Left ventricle myocardium inferior (tissue), 1 donor: ENCODE measurements around the gene PRR23E. TPM values are rescaled to one million over a fixed set of nuclear protein-coding genes. Genes with fewer than 3 reads are reported as not detected.

ENCODE experiments used
- DNase-seq: peaks from one replicate; pipeline ENCODE4 v3.0.0-alpha.2; 2020
- H3K27ac ChIP-seq: fragments of 200-600 bp; replicated peaks from 2 replicates; pipeline ENCODE4 v1.8.0; 2021
- H3K27me3 ChIP-seq: fragments of 200-600 bp; 2 replicates; pipeline ENCODE4 v1.8.0; 2021; ENCODE audit warnings: low read depth
- H3K36me3 ChIP-seq: fragments of 200-600 bp; 2 replicates; pipeline ENCODE4 v1.8.0; 2021
- H3K4me1 ChIP-seq: fragments of 200-600 bp; 2 replicates; pipeline ENCODE4 v1.8.0; 2021
- H3K4me3 ChIP-seq: fragments of 200-600 bp; 2 replicates; pipeline ENCODE4 v1.8.0; 2021; ENCODE audit warnings: mild to moderate bottlenecking, moderate library complexity
- H3K9me3 ChIP-seq: fragments of 200-600 bp; replicated peaks from 2 replicates; pipeline ENCODE4 v1.8.0; 2021
- intact Hi-C: fragments of 100-400 bp; cut with micrococcal nuclease; formaldehyde crosslinking; loops from one replicate; pipeline ENCODE4 v1.11.0; 2022
- total RNA-seq: library from RNA; stranded (reverse); fragmentation: NEBNext Ultra II Directional; extraction: Animal tissue kit (Norgen Biotek cat#: 25700); gene quantifications from one replicate; pipeline ENCODE4 v1.2.1, GENCODE V29; 2021
- TF ChIP-seq, protein P1 (sequence below): fragments of 200-600 bp; IDR thresholded peaks from 2 replicates; pipeline ENCODE4 v1.8.0; 2021; ENCODE audit warnings: antibody characterized with exemption, mild to moderate bottlenecking, borderline replicate concordance
- donor health status: DM: no; HTN: yes; CAD: no; lungs with severe emphysema.

The PRR23E gene
- total RNA-seq, 1 donor from 2014 or later = not detected

GRCh38 chr3:127194601-127195187 lies 1.8 kb downstream of the PRR23E start:
- H3K27ac ChIP-seq = no peak overlapping the region
- no peaks in the 10 kb centered on the region for H3K4me1 ChIP-seq
- no peak for DNase-seq
- H3K9me3 ChIP-seq = peaks cover 17% of the 10 kb centered on the region
- intact Hi-C loops = no loop called here
- no peaks in the 10 kb centered on the region for H3K36me3 ChIP-seq
- TF ChIP-seq, protein P1, sequence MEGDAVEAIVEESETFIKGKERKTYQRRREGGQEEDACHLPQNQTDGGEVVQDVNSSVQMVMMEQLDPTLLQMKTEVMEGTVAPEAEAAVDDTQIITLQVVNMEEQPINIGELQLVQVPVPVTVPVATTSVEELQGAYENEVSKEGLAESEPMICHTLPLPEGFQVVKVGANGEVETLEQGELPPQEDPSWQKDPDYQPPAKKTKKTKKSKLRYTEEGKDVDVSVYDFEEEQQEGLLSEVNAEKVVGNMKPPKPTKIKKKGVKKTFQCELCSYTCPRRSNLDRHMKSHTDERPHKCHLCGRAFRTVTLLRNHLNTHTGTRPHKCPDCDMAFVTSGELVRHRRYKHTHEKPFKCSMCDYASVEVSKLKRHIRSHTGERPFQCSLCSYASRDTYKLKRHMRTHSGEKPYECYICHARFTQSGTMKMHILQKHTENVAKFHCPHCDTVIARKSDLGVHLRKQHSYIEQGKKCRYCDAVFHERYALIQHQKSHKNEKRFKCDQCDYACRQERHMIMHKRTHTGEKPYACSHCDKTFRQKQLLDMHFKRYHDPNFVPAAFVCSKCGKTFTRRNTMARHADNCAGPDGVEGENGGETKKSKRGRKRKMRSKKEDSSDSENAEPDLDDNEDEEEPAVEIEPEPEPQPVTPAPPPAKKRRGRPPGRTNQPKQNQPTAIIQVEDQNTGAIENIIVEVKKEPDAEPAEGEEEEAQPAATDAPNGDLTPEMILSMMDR = no peak
- peaks cover 47% of the 10 kb centered on the region for H3K27me3 ChIP-seq
- no peak overlapping the region for H3K4me3 ChIP-seq

GRCh38 chr3:127195417-127195816 lies 2.5 kb downstream of the PRR23E start:
- peaks cover 55% of the 10 kb centered on the region for H3K27me3 ChIP-seq
- no peak for DNase-seq
- peaks cover 17% of the 10 kb centered on the region for H3K9me3 ChIP-seq
- no peak overlapping the region for H3K27ac ChIP-seq
- H3K4me1 ChIP-seq = no peaks in the 10 kb centered on the region
- TF ChIP-seq, protein P1 = no peak
- no peaks in the 10 kb centered on the region for H3K36me3 ChIP-seq
- intact Hi-C loops = no loop called here
- H3K4me3 ChIP-seq = no peak overlapping the region

- Histone ChIP-seq H3K9me3 (peaks cover 12% of the 10 kb centered on the region), H3K36me3 (no peaks in the 10 kb centered on the region), H3K4me1 (no peaks in the 10 kb centered on the region), H3K4me3 (no peak overlapping the region), H3K27ac (no peak overlapping the region), H3K27me3 (peaks cover 60% of the 10 kb centered on the region)
- DNase-seq = no peak
- TF ChIP-seq, protein P1 = no peak
- intact Hi-C loops = no loop called here
These were observed 3.1 kb downstream of the PRR23E start for GRCh38 chr3:127196002-127196401.

DNA sequence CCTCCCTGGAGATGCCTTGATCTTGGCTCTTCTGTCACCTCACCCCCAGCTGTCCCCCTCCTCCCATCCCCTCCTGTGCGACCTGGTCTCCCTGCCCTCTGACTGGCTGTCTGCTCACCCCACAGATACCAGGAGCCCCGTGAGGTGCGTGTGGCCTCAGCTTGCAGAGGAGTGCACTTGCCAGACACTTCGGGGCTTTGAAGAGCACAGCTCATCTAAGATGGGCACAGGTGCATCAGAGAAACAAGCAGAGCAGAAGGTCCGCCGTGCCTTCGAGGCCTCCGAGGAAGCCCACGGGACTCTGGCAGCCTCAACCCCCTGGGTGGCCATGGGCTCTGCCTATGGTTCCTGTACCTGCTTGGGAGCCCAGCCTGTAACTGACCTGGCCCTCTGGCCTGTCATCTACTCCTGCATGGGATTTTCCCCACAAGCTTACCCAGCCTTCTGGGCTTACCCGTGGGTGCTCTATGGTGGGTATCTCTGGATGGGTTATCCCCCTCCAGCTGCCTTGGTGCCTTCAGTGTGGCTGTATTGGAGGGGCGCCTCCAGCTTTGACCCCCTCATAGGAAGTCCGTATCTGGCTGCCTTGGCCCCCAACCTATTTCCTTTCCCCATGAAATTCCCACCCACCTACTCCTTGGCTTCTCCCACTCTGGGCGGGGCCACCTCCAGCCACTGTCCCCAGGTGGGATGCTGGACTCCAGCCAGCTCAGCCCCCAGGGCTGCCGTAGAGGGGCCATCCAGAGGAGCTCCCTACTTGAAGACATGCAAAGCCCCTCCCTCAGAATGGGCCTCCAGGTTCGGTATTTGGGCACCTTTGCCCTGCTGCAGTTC lies 3.8 kb downstream of the PRR23E start:
- peaks cover 6% of the 10 kb centered on the region for H3K9me3 ChIP-seq
- H3K36me3 ChIP-seq = no peaks in the 10 kb centered on the region
- H3K4me3 ChIP-seq = no peak overlapping the region
- H3K27ac ChIP-seq = no peak overlapping the region
- intact Hi-C loops = no loop called here
- no peak for DNase-seq
- H3K27me3 ChIP-seq = peaks cover 64% of the 10 kb centered on the region
- no peaks in the 10 kb centered on the region for H3K4me1 ChIP-seq
- TF ChIP-seq, protein P1 = no peak

GRCh38 chr3:127197300-127198189 lies 4.6 kb downstream of the PRR23E start:
- Histone ChIP-seq H3K4me1 (no peaks in the 10 kb centered on the region), H3K27ac (no peak overlapping the region), H3K4me3 (no peak overlapping the region), H3K9me3 (peaks cover 9% of the 10 kb centered on the region), H3K36me3 (no peaks in the 10 kb centered on the region), H3K27me3 (peaks cover 68% of the 10 kb centered on the region)
- intact Hi-C loops = no loop called here
- TF ChIP-seq, protein P1 = no peak
- DNase-seq = no peak
